GM19238 (cell line): ENCODE measurements around the gene PARP1.
"Not testable (repeated sequence)": the region's sequence is repeated elsewhere in the genome, so short reads cannot be mapped to it uniquely, and the experiment has no call there.

Experiments
- DNase-seq: peaks from one replicate; pipeline ENCODE4 v3.0.0; 2011; ENCODE audit warnings: low spot score; ENCODE audit not compliant: insufficient read length

PARP1 gene

DNA sequence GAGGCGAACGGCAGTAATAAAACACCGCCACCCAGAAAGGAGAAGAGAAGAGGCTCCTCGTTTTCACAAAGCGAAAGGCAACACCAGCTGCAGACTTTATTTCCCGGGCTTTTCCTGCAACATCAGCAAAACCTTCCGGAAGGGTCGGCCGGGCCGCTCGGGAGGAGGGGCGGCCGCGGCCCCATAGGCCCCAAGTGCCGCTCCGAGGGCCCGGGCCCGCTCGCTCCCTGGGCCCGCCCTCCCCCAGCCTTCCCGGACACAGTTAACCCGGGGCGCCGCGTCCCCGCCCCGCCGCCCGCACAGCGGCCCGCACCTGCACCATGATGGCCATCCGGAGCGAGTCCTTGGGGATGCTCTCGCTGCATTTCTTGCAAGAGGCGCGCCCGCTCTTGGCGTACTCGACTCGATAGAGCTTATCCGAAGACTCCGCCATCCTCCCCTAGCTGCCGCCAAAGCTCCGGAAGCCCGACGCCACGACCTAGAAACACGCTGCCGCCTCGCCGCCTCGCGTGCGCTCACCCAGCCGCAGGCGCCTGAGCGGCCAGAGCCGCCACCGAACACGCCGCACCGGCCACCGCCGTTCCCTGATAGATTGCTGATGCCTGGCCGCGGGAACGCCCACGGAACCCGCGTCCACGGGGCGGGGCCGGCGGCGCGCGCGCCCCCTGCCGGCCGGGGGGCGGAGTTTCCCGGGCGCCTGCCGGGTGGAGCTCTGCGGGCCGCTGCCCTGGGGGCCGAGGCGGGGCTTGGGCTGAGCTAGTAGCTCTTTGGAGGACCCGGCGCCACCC is at the start of gene PARP1:
Gene PARP1, minus strand, starts transcription at position 597 of the 788 bp plus-strand sequence. Its CDS starts 164 bp downstream, at position 433.
- DNase-seq, result peak; percentile 93

DNA sequence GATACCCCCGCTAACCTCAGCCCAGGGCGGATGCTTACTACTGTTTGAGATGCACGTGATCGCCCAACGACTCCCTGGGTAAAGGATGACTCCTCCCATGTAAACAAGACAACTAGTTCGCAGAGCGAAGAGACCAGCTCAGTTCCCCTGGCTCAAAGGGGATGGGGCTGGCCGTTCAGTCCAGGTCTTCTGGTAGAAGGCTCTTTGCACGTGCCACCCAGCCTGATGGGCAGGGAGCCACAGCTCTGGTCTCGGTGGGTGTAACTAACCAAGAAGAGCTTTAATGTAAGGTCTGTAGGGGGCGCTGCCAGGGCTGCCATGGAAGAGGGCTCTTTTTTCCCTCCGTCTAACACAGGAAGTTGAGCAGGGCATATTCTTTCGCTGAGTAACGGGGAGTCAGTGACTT is 49.4 kb upstream of the PARP1 start:
- no peak for DNase-seq

DNA sequence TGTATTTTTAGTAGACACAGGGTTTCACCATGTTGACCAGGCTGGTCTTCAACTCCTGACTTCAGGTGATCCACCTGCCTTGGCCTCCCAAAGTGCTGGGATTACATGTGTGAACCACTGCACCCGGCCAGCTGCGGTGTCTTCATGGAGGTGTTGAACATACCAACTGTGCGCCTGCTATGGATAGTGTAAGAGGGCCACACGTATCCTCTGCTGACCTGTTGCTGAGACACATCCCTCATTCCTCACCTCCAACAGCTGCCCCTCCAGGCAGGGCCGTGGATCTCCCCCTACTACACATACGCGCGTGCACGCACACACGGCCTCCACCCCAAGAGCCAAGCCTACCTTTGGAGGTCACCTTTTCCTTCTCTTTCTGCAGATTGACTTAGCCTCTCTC is 48.0 kb upstream of the PARP1 start:
- DNase-seq, result no peak

DNA sequence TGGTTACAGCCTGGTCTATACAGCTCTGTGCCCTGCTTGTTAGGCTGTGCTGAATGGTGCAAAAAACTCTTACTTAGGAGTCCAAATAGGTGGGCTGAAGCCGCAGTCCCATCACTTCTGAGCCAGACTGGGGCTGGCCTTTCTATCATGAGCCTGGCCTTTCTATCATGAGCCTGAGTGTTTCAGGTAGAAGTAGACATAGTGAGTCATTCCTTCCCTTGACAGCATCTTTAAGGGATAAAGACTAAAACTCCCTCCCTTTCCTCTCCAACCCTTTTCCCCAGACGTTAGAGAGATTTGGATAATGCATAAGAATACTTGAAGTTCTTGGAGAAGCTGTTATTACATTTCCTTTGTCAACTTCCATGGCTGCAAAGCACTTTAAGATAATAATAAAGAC is 46.5 kb upstream of the PARP1 start:
- no peak for DNase-seq

DNA sequence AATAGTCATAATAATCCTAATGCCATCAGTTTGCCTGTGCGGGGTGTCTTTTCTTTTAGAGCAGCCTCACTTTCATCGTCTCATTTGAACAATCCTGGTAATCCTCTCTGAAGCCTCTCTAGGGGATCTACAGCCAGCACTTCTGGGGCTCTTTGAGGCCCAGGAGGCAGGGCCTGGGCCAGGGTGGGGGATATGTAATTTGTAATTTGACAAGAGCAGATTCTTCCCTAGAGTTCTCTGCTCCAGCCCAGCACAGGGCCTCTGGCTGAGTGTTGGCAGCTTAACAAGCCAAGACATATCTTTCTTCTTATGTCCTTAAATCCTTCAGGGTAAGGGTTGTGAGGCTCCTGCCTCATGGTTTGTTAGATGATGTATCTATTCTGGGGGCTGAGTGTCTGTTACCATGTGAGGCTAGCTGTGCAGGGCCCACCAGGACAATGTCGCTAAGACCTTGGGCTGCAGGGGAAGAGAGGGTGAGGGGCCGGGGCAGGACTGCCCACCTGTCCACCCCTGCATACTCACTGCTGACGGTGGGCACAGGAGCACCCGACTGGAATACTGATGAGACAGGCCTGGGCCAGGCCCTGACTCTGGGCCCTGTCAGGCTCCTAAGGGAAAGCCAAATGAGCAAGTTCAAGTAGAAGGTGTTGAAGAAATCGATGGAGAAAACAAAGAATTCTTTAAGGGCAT is 45.3 kb upstream of the PARP1 start:
- DNase-seq, result no peak

DNA sequence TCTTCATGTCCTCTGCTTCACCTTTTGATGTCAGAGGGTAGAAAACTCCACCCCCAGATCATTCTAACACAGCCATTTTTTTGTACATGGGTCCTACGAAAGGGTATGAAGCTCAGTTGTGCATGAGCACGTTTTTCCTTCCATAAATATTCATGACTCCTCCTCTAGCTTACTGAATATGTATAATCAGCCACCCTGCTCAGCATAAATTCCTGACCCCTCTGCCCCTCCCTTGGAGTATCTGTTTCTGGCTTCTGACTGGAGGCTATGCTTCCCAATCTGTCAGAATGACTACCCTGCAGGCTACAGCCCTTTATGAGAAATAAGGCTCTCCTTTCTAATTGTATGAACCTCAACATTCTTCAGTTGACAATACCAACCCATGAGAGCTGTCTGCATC is 42.8 kb upstream of the PARP1 start:
- no peak for DNase-seq

DNA sequence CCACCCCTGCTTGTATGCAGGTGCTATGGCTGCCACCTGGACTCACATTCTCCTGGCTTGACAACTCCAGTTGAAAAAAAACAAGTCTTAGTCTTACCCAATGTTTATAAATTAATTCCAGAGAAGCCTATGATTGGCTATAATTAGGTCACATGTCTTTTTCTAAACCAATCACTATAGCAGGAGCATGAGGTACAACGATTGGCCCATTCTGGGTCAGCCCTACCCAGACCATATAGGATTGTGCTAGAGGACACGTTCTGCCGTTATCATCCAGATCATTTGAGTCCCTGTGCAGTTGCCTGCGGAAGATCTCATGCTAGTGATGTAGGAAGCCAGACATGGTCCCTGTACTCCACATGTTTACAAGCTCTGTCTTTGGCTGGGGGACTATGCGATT is 41.9 kb upstream of the PARP1 start:
- no peak for DNase-seq

DNA sequence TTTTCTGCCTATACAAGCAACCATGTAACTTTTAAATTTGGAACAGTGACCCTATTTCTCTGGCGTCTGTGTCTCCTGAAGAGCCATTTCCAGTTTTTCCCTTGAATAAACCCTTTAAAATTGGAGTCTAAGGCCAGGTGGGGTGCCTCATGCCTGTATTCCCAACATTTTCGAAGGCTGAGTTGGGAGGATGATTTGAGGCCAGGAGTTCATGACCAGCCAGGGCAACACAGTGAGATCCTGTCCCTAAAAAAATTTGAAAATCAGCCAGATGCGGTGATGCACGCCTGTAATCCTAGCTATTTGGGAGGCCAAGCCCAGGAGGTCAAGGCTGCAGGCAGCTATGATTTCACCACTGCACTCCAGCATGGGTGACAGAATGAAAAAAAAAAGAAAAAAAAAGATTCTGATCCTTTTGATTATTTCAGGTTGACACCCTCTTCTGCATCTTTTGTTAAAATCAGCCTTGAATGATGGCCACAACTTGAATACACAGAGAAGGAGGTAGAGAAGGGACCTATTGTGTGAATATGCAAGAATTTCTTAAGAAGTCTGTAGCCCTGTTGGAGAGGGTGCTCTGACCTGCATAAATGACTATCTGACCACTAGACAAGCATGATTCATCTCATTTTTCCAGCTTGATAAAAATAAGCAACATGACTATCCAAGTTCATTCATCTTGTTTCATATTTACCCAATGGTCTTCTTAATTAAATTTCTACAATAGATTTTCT is 40.2 kb upstream of the PARP1 start:
- DNase-seq, result no peak

DNA sequence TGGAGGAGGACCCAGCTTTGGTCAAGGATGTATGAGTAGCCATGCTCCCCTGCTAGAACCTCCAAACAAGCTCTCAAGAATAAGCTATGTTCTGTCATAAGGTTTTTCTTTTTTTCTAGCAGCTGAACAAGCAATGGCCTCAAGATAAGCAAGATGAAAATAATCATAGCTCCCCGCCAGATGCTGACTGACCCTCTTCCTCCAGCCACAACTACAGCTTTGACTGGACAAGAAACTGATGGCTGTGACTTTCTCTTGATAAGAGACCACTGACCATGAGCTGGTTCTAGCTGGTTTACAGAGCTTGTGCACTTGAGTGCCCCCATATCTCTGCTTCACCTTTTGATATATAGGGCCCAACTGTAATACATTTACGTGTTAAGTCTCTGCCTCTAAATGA is 38.2 kb upstream of the PARP1 start:
- no peak for DNase-seq

DNA sequence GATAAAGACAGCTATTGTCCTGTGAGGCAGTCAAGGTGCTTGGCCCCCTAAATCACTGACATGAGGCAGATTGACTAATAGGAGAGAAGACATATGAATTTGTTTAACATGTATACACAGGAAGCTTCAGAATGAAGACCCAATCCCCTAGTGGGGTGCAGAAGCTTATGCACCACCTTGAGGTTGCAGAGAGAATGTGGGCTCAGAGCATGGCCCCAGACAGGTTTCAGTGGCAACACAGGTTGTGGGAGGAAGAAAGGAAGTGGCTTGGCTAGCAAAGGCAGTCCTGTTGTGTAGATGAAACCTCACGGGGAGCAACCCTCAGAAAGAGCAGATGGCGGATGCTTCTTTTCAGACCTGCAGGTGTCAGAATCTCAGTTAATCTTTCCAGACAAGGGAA is 37.0 kb upstream of the PARP1 start:
- peak; percentile 64 for DNase-seq

DNA sequence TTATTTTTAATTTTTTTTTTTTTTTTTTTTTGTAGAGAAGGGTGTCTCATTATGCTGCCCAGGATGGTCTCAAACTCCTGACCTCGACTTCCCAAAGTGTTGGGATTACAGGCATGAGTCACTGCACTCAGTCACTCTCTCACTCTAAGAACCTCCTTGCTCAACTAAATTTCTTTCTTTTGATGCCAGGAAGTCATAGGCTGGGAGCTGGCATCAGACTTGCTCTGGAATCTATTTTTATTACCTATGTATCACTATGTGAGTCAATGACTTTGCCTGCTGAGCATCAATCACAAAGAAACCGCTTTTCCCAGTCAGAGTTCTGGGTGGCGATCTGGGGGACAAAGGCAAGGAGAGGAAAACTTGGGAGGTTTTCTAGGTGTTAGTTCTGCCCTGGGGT is 35.5 kb upstream of the PARP1 start:
- DNase-seq, result no peak

DNA sequence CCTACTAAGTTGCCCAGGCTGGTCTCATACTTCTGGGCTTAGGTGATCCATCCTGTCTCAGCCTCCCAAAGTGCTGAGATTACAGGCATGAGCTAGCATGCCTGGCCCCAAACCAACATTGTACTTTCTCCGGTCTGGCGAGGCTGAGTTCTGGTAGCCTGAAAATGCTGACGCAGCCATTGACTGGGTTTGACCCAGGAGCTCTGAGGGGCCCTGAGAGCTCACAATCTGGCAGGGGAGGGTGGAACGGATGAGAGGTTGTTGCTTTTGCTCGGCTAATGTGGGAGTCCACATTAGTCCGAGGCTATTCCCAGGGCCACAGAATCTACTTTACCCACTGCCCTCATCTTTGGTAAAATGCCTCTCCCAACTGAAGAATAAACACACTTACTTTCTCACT is 35.1 kb upstream of the PARP1 start:
- no peak for DNase-seq

DNA sequence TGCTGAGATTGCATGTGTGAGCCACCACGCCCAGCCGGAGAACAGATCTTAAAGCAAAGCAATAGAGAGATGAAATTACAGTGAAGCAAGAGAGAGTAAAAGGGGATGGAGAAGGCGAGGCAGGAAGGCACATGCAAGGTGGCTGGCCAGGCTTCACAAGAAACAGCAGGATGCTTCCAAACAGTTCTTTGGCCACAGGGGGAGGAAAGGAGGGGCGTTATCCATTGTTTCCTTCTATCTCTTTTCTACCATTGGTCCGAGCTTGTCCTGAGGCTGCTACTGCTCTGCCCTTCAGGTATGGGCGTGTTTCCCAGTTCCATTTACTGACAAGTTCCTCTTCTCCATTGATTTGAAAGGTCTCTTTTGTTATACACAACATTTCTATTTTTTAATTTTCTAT is 33.7 kb upstream of the PARP1 start:
- no peak for DNase-seq

DNA sequence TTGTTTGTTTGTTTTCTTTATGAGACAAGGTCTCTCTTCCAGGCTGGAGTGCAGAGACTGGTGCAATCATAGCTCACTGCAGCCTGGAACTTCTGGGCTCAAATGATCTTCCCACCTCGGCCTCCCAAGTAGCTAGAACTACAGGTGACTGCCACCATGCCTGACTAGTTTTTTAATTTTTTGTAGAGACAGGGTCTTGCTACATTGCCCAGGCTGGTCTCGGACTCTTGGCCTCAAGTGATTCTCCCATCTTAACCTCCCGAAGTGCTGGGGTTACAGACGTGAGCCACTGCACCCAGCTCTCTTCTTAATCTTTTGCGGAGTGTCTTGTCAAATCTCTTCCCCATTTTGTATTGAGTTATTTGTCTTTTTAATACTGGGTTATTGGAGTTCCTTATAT is 32.6 kb upstream of the PARP1 start:
- DNase-seq, result no peak

DNA sequence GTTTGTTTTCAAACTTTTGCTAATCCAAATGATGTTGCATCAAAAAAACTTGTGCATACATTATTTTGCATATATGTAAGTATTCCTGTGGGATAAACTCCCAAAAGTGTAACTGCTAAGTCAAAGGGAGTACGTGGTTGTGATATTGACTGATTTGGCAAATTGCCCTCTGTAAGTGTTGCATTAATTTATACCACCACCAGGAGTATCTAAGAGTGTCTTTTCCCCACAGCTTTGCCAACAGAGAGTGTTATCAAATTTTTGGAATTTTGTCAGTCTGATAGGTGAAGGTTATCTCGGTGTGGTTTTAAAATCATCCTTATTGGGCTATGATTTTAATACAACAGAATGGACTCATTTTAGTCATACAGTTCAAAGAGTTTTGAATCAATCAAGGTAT is 30.1 kb upstream of the PARP1 start:
- DNase-seq, result no peak

DNA sequence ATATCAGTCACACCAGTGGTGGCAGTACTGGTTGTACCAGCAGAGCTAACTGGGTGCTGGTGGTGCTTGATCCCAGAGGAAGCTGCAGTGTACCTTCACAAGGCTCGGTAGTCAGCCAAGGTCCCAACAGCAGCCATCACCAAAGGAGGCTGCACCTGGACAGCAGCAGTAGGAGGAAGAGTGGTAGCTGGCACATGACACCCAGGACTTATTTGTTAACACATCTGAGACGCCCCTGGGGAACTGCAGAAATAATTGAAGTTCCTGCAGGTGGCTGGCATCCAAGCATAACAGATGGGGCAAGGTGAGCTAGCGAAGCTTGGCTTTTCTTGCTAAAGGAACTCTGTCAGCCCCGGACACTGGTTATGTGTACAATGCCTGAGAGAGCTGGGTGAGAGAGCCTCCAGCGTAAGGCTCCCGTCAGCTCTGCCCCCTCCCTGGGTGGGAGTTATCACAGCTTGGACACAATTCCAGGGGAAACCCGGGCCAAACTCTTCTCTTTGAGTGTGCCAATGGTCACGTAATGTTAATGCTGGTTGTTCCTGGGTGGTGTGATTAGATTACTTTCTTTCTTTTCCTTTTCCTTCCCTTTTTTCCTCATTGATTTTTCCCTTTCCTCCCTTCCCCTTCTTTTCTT is 29.1 kb upstream of the PARP1 start:
- no peak for DNase-seq

DNA sequence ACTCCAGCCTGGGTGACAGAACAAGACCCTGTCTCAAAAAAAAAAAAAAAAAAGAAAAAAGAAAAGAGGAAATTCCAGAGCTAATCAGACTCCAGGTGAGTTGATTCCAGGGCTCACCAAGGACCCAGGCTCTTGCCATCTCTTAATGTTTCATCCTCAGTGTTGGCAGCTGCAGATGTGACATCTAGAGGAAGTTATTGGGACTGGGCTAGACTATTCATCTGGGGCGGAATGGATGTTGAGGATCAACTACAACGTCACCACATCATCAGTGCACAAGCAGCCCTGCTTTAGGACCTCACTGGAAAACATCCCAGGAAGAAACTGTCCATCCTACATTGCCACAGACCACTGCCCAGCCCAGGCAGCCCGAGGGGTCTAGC is 28.6 kb upstream of the PARP1 start:
- no peak for DNase-seq

DNA sequence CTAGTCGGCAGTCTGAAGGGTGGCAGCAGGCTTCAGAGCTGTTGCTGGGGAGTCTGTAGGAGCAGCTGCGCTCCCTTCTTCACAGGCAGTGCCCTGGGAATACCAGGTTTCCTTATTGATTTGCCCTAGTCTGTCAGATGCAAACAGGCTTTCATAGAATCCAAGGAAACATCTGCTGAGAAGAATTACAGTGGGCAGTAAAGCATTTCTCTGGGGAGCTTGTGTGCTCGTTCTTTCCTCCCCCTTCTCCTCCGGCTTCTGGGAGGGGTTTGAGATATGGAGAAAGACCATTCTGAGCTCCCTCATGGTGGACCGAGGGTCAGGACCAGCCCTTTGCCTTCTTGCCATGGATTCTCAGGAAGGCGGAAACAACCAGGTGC is 25.4 kb upstream of the PARP1 start:
- DNase-seq, result no peak

DNA sequence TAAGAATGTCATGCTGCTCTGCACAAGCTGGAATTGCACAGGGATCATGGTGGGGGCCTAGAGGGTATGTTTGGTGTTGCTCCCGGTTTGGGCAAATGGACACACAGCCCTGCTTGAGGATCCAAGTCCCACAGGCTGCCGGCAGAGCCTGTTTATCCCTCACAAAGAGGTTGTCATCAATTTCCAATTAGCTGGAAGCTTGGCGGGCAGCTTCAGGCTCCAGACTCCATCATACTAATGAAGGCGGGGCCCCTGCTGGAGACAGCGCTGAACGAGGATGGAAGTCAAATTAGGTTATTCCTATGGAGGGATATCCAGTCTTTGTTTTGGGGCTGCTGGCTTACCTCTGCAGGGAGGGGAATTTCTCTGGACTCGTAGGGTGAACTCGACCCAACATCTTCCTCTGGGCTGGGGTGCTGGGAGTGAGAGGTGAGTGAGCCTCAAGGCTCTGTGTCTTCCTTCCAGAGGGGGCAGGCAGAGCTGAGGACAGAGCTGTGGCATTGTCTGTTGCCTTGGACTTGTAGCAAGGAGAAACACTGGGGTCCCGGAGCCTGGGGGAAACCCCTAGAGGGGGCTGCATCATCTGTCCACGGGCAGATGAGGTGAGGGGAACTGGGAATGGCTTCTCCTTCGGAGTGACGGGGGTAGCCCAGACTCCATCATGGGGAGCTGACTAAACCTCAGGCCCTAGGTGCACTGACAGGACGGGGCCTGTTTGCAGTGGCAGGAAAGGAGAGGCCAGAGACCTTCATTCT is 24.9 kb upstream of the PARP1 start:
- no peak for DNase-seq

DNA sequence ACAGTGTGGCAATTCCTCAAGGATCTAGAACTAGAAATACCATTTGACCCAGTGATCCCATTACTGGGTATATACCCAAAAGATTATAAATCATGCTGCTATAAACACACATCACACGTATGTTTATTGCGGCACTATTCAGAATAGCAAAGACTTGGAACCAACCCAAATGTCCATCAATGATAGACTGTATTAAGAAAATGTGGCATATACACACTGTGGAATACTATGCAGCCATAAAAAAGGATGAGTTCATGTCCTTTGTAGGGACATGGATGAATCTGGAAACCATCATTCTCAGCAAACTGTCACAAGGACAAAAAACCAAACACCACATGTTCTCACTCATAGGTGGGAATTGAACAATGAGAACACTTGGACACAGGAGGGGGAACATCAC is 24.0 kb upstream of the PARP1 start:
- not testable (repeated sequence) for DNase-seq
